HG03066 (cell line): ENCODE measurements around the gene DMRTC2.
A peak's percentile ranks its signal among the peaks of the same experiment; 100 is the strongest.
"Not testable (repeated sequence)": the region's sequence is repeated elsewhere in the genome, so short reads cannot be mapped to it uniquely, and the experiment has no call there.

Experiments used
- ATAC-seq: cut with Tn5 transposase; IDR thresholded peaks from one replicate; pipeline ENCODE4 v1.9.1; 2021; ENCODE audit warnings: low read depth; ENCODE audit not compliant: unreplicated experiment

Gene DMRTC2

GRCh38 chr19:41869374-41869955, 24.6 kb downstream of the DMRTC2 start:
- no peak for ATAC-seq

- ATAC-seq, result no peak
These were observed 25.6 kb downstream of the DMRTC2 start for GRCh38 chr19:41870401-41870873.

- no peak for ATAC-seq
These were observed 26.9 kb downstream of the DMRTC2 start for GRCh38 chr19:41871573-41872383.

- no peak for ATAC-seq
These were observed 27.5 kb downstream of the DMRTC2 start for GRCh38 chr19:41872384-41872774.

- ATAC-seq, result no peak
These were observed 28.2 kb downstream of the DMRTC2 start for GRCh38 chr19:41872775-41873647.

GRCh38 chr19:41875973-41876372, 31.1 kb downstream of the DMRTC2 start:
- ATAC-seq, result not testable (repeated sequence)

GRCh38 chr19:41876847-41877832, 32.3 kb downstream of the DMRTC2 start, which contains the start of gene CD79A:
TSS of gene CD79A (plus strand) at chr19:41877279. CDS start at chr19:41877305, 26 bp downstream.
- ATAC-seq, result peak; percentile 63

- ATAC-seq, result no peak
These were observed 33.4 kb downstream of the DMRTC2 start for GRCh38 chr19:41877916-41878905.

- ATAC-seq, result no peak
These were observed 34.2 kb downstream of the DMRTC2 start for GRCh38 chr19:41879080-41879479.

GRCh38 chr19:41879670-41880328, 35.0 kb downstream of the DMRTC2 start:
- ATAC-seq, result no peak

- ATAC-seq, result no peak
These were observed 35.5 kb downstream of the DMRTC2 start for GRCh38 chr19:41880329-41880708.

- no peak for ATAC-seq
These were observed 38.0 kb downstream of the DMRTC2 start, which contains the start of gene ARHGEF1 for GRCh38 chr19:41882568-41883462. TSS of gene ARHGEF1 (plus strand) at chr19:41883184. CDS start at chr19:41888083, 4,899 bp downstream.

- no peak for ATAC-seq
These were observed 38.6 kb downstream of the DMRTC2 start for GRCh38 chr19:41883463-41883820.

GRCh38 chr19:41883821-41884733, 39.2 kb downstream of the DMRTC2 start:
- peak; percentile 74 for ATAC-seq

GRCh38 chr19:41886761-41887710, 42.2 kb downstream of the DMRTC2 start:
- no peak for ATAC-seq
